ENCODE results near the gene ALG2. TPM values are rescaled to one million over a fixed set of nuclear protein-coding genes. Genes with fewer than 3 reads are reported as not detected.

ALG2 gene
- total and polyA plus RNA-seq, 9 of the 15 experiments (the other 6 are each of a cell fraction or from before 2014, with no cell fraction given): 4.9 to 41.9 (median 20.2) TPM

- TF ChIP-seq STAT6 (CRISPR knock-in tag; IDR thresholded peaks at IDR 0.05): no peak
- no peak for TF ChIP-seq ETV1 (tag; conservative IDR thresholded peaks at IDR 0.05; ENCODE audit: low read depth)
- TF ChIP-seq HLTF (IDR thresholded peaks at IDR 0.05): no peak
These were observed 32.6 kb downstream of the ALG2 start (continued) for GRCh38 chr9:99189186-99189585.

DNA sequence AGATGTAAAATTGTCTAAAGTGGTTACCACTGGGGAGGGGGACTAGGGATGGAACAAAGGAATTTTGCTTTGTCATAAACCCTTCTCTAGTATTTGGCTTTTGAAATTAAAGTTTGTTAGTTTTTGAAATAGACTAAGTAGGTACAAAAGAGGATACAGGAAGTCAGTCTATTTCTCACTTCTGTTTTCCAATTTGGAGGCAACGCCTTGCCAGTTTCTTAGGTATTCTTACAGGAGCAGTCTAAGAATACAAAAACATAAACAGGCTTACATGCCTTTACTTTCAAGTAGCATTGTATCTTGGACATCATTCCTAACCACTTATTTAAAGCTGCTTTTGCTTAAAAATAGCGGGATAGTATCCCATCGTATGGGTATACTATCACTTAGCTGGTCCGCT, 34.4 kb downstream of the ALG2 start:
- H3K79me2 ChIP-seq (ENCODE audit: control insufficient read depth, insufficient read depth, low read length): no peaks in the 10 kb centered on the region
- H3K4me3 ChIP-seq: no peak overlapping the region
- H3K9ac ChIP-seq (ENCODE audit: insufficient read depth in 1 of 2, low read depth in 2 of 2, low read length in 2 of 2): no peak overlapping the region
- no peak overlapping the region for H2AFZ ChIP-seq (ENCODE audit: low read depth, low read length)
- ATAC-seq: no peak
- H3K4me1 ChIP-seq (replicated peaks in 1 of 2; ENCODE audit: control insufficient read depth in 2 of 2, insufficient read depth in 2 of 2, low read length in 2 of 2): peaks cover 2 to 5% of the 10 kb centered on the region in 2 experiments; a peak in 3 of 5 replicates
- H3K36me3 ChIP-seq (ENCODE audit: control insufficient read depth, insufficient read depth, low read length): no peaks in the 10 kb centered on the region
- no peaks in the 10 kb centered on the region for H4K20me1 ChIP-seq (replicated peaks; ENCODE audit: control insufficient read depth, insufficient read depth, low read length)
- in situ Hi-C loops (cut with MboI): loop anchor here (10.0 kb wide), 2 partner anchors 827 to 1027 kb away; no protein-coding TSS in a partner anchor
- FAIRE-seq: no peak
- WGBS (ENCODE audit: insufficient coverage, low coverage, missing lambda C conversion rate): 3% methylated on average over 4 of the region's 4 CpGs
- intact Hi-C loops (cut with micrococcal nuclease): loop anchor here (10.0 kb wide), 6 partner anchors 107 to 797 kb away; no protein-coding TSS in a partner anchor
- no peak overlapping the region for H3K4me2 ChIP-seq (ENCODE audit: insufficient read depth, low read length)
- DNase-seq (ENCODE audit: extremely low read depth in 1 of 4, low spot score in 3 of 4): no peak
- H3K9me3 ChIP-seq (replicated peaks; ENCODE audit: control insufficient read depth, insufficient read depth, low read depth, low read length): no peaks in the 10 kb centered on the region
- ChIA-PET POLR2A (interaction anchor here (1.4 to 1.5 kb wide), 2 partner anchors 10 to 25 kb away, joined by 3 to 4 read pairs; no protein-coding TSS in a partner anchor), CTCF (ENCODE audit: low intra/inter-chr PET ratio) (no interaction called here)
- H3K9me1 ChIP-seq (ENCODE audit: control insufficient read depth, insufficient read depth, low read length): no peaks in the 10 kb centered on the region
- no peak overlapping the region for H3K27ac ChIP-seq (ENCODE audit: extremely low read depth, low read depth, low read length)
- H3K27me3 ChIP-seq (ENCODE audit: control insufficient read depth in 2 of 2, insufficient read depth in 2 of 2, low read length in 2 of 2): peaks cover 30 to 48% of the 10 kb centered on the region in 2 experiments; a peak in 4 of 5 replicates
- no TSS peak for BruUV-seq (replicated peaks)
- TF ChIP-seq ZNF134 (CRISPR knock-in tag; conservative IDR thresholded peaks at IDR 0.05): no peak
- TF ChIP-seq ARID4B (CRISPR knock-in tag; IDR thresholded peaks at IDR 0.05): no peak
- no peak for TF ChIP-seq XRCC4 (IDR thresholded peaks at IDR 0.05; ENCODE audit: extremely low read depth, insufficient read depth, insufficient read length)
- TF ChIP-seq KDM2B (CRISPR knock-in tag; IDR thresholded peaks at IDR 0.05): no peak
- no peak for TF ChIP-seq CTCF (IDR thresholded peaks at IDR 0.05 in 2 of 3, conservative IDR thresholded peaks at IDR 0.05 in 1 of 3; ENCODE audit: insufficient read depth in 2 of 3, low read depth in 1 of 3, low read length in 3 of 3)
- TF ChIP-seq HNRNPH1 (optimal IDR thresholded peaks at IDR 0.05; ENCODE audit: low read depth, low read length): no peak
- TF ChIP-seq PTBP1 (IDR thresholded peaks at IDR 0.05; ENCODE audit: low read depth, low read length): no peak
- TF ChIP-seq ZNF586 (CRISPR knock-in tag; conservative IDR thresholded peaks at IDR 0.05): no peak
- no peak for TF ChIP-seq ZNF644 (tag; IDR thresholded peaks at IDR 0.05; ENCODE audit: low read depth)
